H9 (cell line): ENCODE data around the gene ZNF106. TPM values are rescaled to one million over a fixed set of nuclear protein-coding genes. Genes with fewer than 3 reads are reported as not detected.

Source experiments
- DNase-seq: peaks from one replicate; pipeline ENCODE4 v3.0.0-alpha.2; 2017
- H2AFZ ChIP-seq: one replicate; pipeline ENCODE4 v1.6.1; 2013; ENCODE audit warnings: mild to moderate bottlenecking, low read length, control low read depth, moderate library complexity
- H2AK5ac ChIP-seq: 2 replicates; pipeline ENCODE4 v1.6.1; 2013; ENCODE audit warnings: low read length, control low read depth, mixed read lengths; ENCODE audit not compliant: insufficient read length
- H2BK120ac ChIP-seq: one replicate; pipeline ENCODE4 v1.6.1; 2013; ENCODE audit warnings: low read depth, mild to moderate bottlenecking, low read length, control low read depth, inconsistent platforms; ENCODE audit not compliant: poor library complexity, severe bottlenecking
- H2BK12ac ChIP-seq: 2 replicates; pipeline ENCODE4 v1.6.1; 2013; ENCODE audit warnings: low read length, control low read depth, mixed read lengths, low read depth; ENCODE audit not compliant: insufficient read length
- H2BK15ac ChIP-seq: 2 replicates; pipeline ENCODE4 v1.6.1; 2013; ENCODE audit warnings: low read depth, low read length, control low read depth
- H2BK20ac ChIP-seq: one replicate; pipeline ENCODE4 v1.6.1; 2013; ENCODE audit warnings: low read depth, mild to moderate bottlenecking, low read length, control low read depth, inconsistent platforms; ENCODE audit not compliant: poor library complexity, severe bottlenecking
- H2BK5ac ChIP-seq: 2 replicates; pipeline ENCODE4 v1.6.1; 2013; ENCODE audit warnings: low read length, control low read depth, mixed read lengths; ENCODE audit not compliant: insufficient read length
- H3K14ac ChIP-seq: 2 replicates; pipeline ENCODE4 v1.6.1; 2013; ENCODE audit warnings: low read length, control low read depth; ENCODE audit not compliant: insufficient read depth
- H3K18ac ChIP-seq: 2 replicates; pipeline ENCODE4 v1.6.1; 2013; ENCODE audit warnings: low read depth, mild to moderate bottlenecking, mixed read lengths, low read length, control low read depth; ENCODE audit not compliant: insufficient read length
- H3K23ac ChIP-seq: 2 replicates; pipeline ENCODE4 v1.6.1; 2013; ENCODE audit warnings: low read length, control low read depth, mixed read lengths, low read depth; ENCODE audit not compliant: insufficient read length
- H3K23me2 ChIP-seq: 2 replicates; pipeline ENCODE4 v1.6.1; 2013; ENCODE audit warnings: low read depth, mild to moderate bottlenecking, mixed read lengths, low read length, control low read depth; ENCODE audit not compliant: insufficient read length, poor library complexity, severe bottlenecking
- H3K27ac ChIP-seq: 2 replicates; pipeline ENCODE4 v1.5.1; 2013; ENCODE audit warnings: low read length, control low read depth, mixed read lengths, low read depth; ENCODE audit not compliant: insufficient read length
- H3K27me3 ChIP-seq: 2 replicates; pipeline ENCODE4 v1.6.1; 2013; ENCODE audit warnings: low read length, control low read depth, inconsistent platforms; ENCODE audit not compliant: insufficient read depth
- H3K4ac ChIP-seq: 2 replicates; pipeline ENCODE4 v1.6.1; 2013; ENCODE audit warnings: low read depth, mild to moderate bottlenecking, control low read depth, inconsistent platforms, low read length, moderate library complexity
- H3K4me1 ChIP-seq: 2 replicates; pipeline ENCODE4 v1.6.1; 2013; ENCODE audit warnings: low read length, control low read depth, inconsistent platforms; ENCODE audit not compliant: insufficient read depth
- H3K4me2 ChIP-seq: 2 replicates; pipeline ENCODE4 v1.6.1; 2013; ENCODE audit warnings: low read length, control low read depth, mixed read lengths; ENCODE audit not compliant: insufficient read length, insufficient read depth
- H3K56ac ChIP-seq: 2 replicates; pipeline ENCODE4 v1.6.1; 2013; ENCODE audit warnings: low read depth, mild to moderate bottlenecking, mixed read lengths, low read length, control low read depth; ENCODE audit not compliant: insufficient read length
- H3K79me1 ChIP-seq: 2 replicates; pipeline ENCODE4 v1.6.1; 2013; ENCODE audit warnings: low read depth, mild to moderate bottlenecking, moderate library complexity, low read length, control low read depth, inconsistent platforms; ENCODE audit not compliant: insufficient read depth, poor library complexity, severe bottlenecking
- H3K79me2 ChIP-seq: 2 replicates; pipeline ENCODE4 v1.6.1; 2013; ENCODE audit warnings: low read length, control low read depth, inconsistent platforms; ENCODE audit not compliant: insufficient read depth
- H3K9ac ChIP-seq: 2 replicates; pipeline ENCODE4 v1.6.1; 2013; ENCODE audit warnings: low read length, control low read depth, mixed read lengths; ENCODE audit not compliant: insufficient read length; ENCODE audit errors: extremely low read depth
- H3K9me3 ChIP-seq: one replicate; pipeline ENCODE4 v1.6.1; 2013; ENCODE audit warnings: low read depth, low read length, inconsistent platforms; ENCODE audit not compliant: control insufficient read depth
- H3T11ph ChIP-seq: one replicate; pipeline ENCODE4 v1.6.1; 2013; ENCODE audit warnings: mild to moderate bottlenecking, low read length, control low read depth, inconsistent platforms
- H4K20me1 ChIP-seq: one replicate; pipeline ENCODE4 v1.6.1; 2013; ENCODE audit not compliant: control insufficient read depth, insufficient read length, insufficient read depth
- H4K5ac ChIP-seq: 2 replicates; pipeline ENCODE4 v1.6.1; 2013; ENCODE audit warnings: low read depth, mild to moderate bottlenecking, mixed read lengths, low read length, control low read depth; ENCODE audit not compliant: insufficient read length
- H4K8ac ChIP-seq: replicated peaks from 2 replicates; pipeline ENCODE4 v1.6.1; 2013; ENCODE audit warnings: low read length, control low read depth, mixed read lengths, low read depth; ENCODE audit not compliant: insufficient read length
- H4K91ac ChIP-seq: 2 replicates; pipeline ENCODE4 v1.6.1; 2013; ENCODE audit warnings: low read depth, mild to moderate bottlenecking, moderate library complexity, mixed read lengths, low read length, control low read depth; ENCODE audit not compliant: insufficient read length
- H3K27ac Mint-ChIP-seq, 3 experiments: 2 replicates in 2 of 3; 3 replicates in 1 of 3; pipeline ENCODE4 v1.8.0; 2020 to 2021; ENCODE audit warnings: mixed read lengths in 3 of 3, mild to moderate bottlenecking in 1 of 3, moderate library complexity in 1 of 3
- H3K27me3 Mint-ChIP-seq: 2 replicates; pipeline ENCODE4 v1.8.0; 2021; ENCODE audit warnings: low read depth, mild to moderate bottlenecking, moderate library complexity, mixed read lengths
- H3K36me3 Mint-ChIP-seq, 3 experiments: 2 replicates in 2 of 3; 3 replicates in 1 of 3; pipeline ENCODE4 v1.8.0; 2020 to 2021; ENCODE audit warnings: low read depth in 3 of 3, mixed read lengths in 3 of 3; ENCODE audit not compliant: insufficient read depth in 1 of 3
- H3K4me1 Mint-ChIP-seq, 2 experiments: 2 replicates each; pipeline ENCODE4 v1.8.0; 2020; ENCODE audit warnings: mixed read lengths in 2 of 2
- H3K4me3 Mint-ChIP-seq, 2 experiments: 2 replicates in 1 of 2; 3 replicates in 1 of 2; pipeline ENCODE4 v1.8.0; 2020 to 2021; ENCODE audit warnings: mild to moderate bottlenecking in 2 of 2, mixed read lengths in 2 of 2, moderate library complexity in 1 of 2
- H3K9me3 Mint-ChIP-seq, 2 experiments: 2 replicates in 1 of 2; 3 replicates in 1 of 2; pipeline ENCODE4 v1.8.0; 2020; ENCODE audit warnings: mild to moderate bottlenecking in 2 of 2, mixed read lengths in 2 of 2, moderate library complexity in 1 of 2
- WGBS: extraction: QIAGEN DNeasy Blood & Tissue Kit; methylation state at CpG from one replicate; pipeline ENCODE4 v1.1.7; 2013; ENCODE audit warnings: missing lambda C conversion rate, low lambda C conversion rate, mixed read lengths; ENCODE audit not compliant: insufficient read length; ENCODE audit errors: extremely low coverage; 5-methylcytosine and 5-hydroxymethylcytosine counted together
- total RNA-seq: library from RNA; stranded (reverse); gene quantifications from 2 replicates; pipeline ENCODE4 v1.2.1, GENCODE V29; 2021
- TF ChIP-seq, protein P1 (sequence below): fragments of 200-600 bp; sonication (generic); conservative IDR thresholded peaks from 3 replicates; pipeline ENCODE4 v1.8.0; 2021; ENCODE audit warnings: antibody characterized with exemption, mild to moderate bottlenecking

ZNF106 gene
- total RNA-seq, 1 experiment from 2014 or later = 55.0 TPM

GRCh38 chr15:42363487-42363886 lies 127.5 kb downstream of the ZNF106 start:
- H3K23ac ChIP-seq = no peak overlapping the region
- no peaks in the 10 kb centered on the region for H3K9me3 ChIP-seq
- no peak overlapping the region for H3T11ph ChIP-seq
- Mint-ChIP-seq H3K27ac (no peak overlapping the region), H3K9me3 (no peaks in the 10 kb centered on the region; a peak in 1 of 5 replicates), H3K27me3 (peaks cover 18% of the 10 kb centered on the region), H3K4me3 (no peak overlapping the region; a peak in 2 of 5 replicates), H3K4me1 (peaks cover 16 to 30% of the 10 kb centered on the region in 2 experiments), H3K36me3 (peaks cover 0 to 3% (median 1%) of the 10 kb centered on the region in 3 experiments; a peak in 2 of 7 replicates)
- H3K4ac ChIP-seq = no peak overlapping the region
- no peak overlapping the region for H3K14ac ChIP-seq
- no peaks in the 10 kb centered on the region for H3K23me2 ChIP-seq
- no peak overlapping the region for H3K18ac ChIP-seq
- no peaks in the 10 kb centered on the region for H4K20me1 ChIP-seq
- H3K79me2 ChIP-seq = no peaks in the 10 kb centered on the region
- no peaks in the 10 kb centered on the region; the same call in 1 of the 2 replicates for H3K27me3 ChIP-seq
- H2AK5ac ChIP-seq = no peak overlapping the region
- H3K9ac ChIP-seq = no peak overlapping the region
- no peak overlapping the region for H2BK120ac ChIP-seq
- H2BK5ac ChIP-seq = no peak overlapping the region
- H3K79me1 ChIP-seq = no peaks in the 10 kb centered on the region
- H2BK12ac ChIP-seq = no peak overlapping the region
- H2BK20ac ChIP-seq = no peak overlapping the region
- no peak overlapping the region for H4K5ac ChIP-seq
- TF ChIP-seq, protein P1, sequence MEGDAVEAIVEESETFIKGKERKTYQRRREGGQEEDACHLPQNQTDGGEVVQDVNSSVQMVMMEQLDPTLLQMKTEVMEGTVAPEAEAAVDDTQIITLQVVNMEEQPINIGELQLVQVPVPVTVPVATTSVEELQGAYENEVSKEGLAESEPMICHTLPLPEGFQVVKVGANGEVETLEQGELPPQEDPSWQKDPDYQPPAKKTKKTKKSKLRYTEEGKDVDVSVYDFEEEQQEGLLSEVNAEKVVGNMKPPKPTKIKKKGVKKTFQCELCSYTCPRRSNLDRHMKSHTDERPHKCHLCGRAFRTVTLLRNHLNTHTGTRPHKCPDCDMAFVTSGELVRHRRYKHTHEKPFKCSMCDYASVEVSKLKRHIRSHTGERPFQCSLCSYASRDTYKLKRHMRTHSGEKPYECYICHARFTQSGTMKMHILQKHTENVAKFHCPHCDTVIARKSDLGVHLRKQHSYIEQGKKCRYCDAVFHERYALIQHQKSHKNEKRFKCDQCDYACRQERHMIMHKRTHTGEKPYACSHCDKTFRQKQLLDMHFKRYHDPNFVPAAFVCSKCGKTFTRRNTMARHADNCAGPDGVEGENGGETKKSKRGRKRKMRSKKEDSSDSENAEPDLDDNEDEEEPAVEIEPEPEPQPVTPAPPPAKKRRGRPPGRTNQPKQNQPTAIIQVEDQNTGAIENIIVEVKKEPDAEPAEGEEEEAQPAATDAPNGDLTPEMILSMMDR = no peak
- no peak overlapping the region for H4K91ac ChIP-seq
- WGBS = no CpG with 5 or more reads among the region's 3 CpGs
- peak; percentile 46 for DNase-seq
- no peak overlapping the region for H2AFZ ChIP-seq
- H3K56ac ChIP-seq = no peak overlapping the region
- H3K4me2 ChIP-seq = peak overlapping the region; percentile 6
- no peak overlapping the region for H4K8ac ChIP-seq
- H3K4me1 ChIP-seq = peaks cover 14% of the 10 kb centered on the region; the same call in 1 of the 2 replicates
- H3K27ac ChIP-seq = no peak overlapping the region
- no peak overlapping the region for H2BK15ac ChIP-seq

Other genes starting within 250 kb of the ZNF106 start
- 15.8 and 18.4 TPM in 2 replicates for gene GANC, start 217.9 kb downstream of the ZNF106 start, total RNA-seq
- gene TMEM87A, start 217.7 kb downstream of the ZNF106 start, total RNA-seq = 43.3 and 46.7 TPM in 2 replicates
- 0.31 and 0.53 TPM in 2 replicates for gene CAPN3, start 131.6 kb downstream of the ZNF106 start, total RNA-seq
- 55.2 and 63.2 TPM in 2 replicates for gene SNAP23, start 4.5 kb upstream of the ZNF106 start, total RNA-seq
- gene LRRC57, start 57.7 kb upstream of the ZNF106 start, total RNA-seq = 18.7 and 20.9 TPM in 2 replicates
- 42.5 and 42.8 TPM in 2 replicates for gene HAUS2, start 57.7 kb upstream of the ZNF106 start, total RNA-seq
- gene STARD9, start 84.5 kb upstream of the ZNF106 start, total RNA-seq = 5.1 and 6.9 TPM in 2 replicates
- 20.0 and 20.4 TPM in 2 replicates for gene CDAN1, start 246.0 kb upstream of the ZNF106 start, total RNA-seq